ENCODE measurements around the gene CRTAC1.
A peak's percentile ranks its signal among the peaks of the same experiment; 100 is the strongest.

CRTAC1 gene

GRCh38 chr10:98076086-98076485 lies 45.7 kb upstream of the CRTAC1 start:
- Histone ChIP-seq H3K27me3 (ENCODE audit: insufficient read depth, poor library complexity, severe bottlenecking) (no peaks in the 10 kb centered on the region), H3K27ac (replicated peaks) (no peak overlapping the region), H3K4me3 (replicated peaks; ENCODE audit: insufficient read depth, low read length) (no peak overlapping the region)
- peak in 1 of 2 experiments; percentile 49 for DNase-seq (ENCODE audit: low read depth in 1 of 2, low spot score in 1 of 2)
- peak; percentile 45 for TF ChIP-seq REST (IDR thresholded peaks at IDR 0.05; ENCODE audit: insufficient replicate concordance, low read depth)
- peak; percentile 33; the same call in 1 of the 2 replicates for TF ChIP-seq SPI1 (IDR thresholded peaks at IDR 0.05; ENCODE audit: borderline replicate concordance, low read depth)
- no peak for TF ChIP-seq CTCF (IDR thresholded peaks at IDR 0.05; ENCODE audit: insufficient read depth, low read length)
- TF ChIP-seq POLR2AphosphoS5 (IDR thresholded peaks at IDR 0.05; ENCODE audit: low read depth): no peak

GRCh38 chr10:98074315-98074911 lies 44.0 kb upstream of the CRTAC1 start:
- Histone ChIP-seq H3K4me3 (replicated peaks; ENCODE audit: insufficient read depth, low read length) (no peak overlapping the region), H3K27me3 (ENCODE audit: insufficient read depth, poor library complexity, severe bottlenecking) (peaks cover 3% of the 10 kb centered on the region), H3K27ac (replicated peaks) (no peak overlapping the region)
- TF ChIP-seq CTCF (IDR thresholded peaks at IDR 0.05; ENCODE audit: insufficient read depth, low read length) (no peak), REST (IDR thresholded peaks at IDR 0.05; ENCODE audit: insufficient replicate concordance, low read depth) (peak; percentile 95)
- DNase-seq (ENCODE audit: low read depth in 1 of 2, low spot score in 1 of 2): no peak

- no peak for TF ChIP-seq CTCF (IDR thresholded peaks at IDR 0.05; ENCODE audit: insufficient read depth, low read length)
- TF ChIP-seq POLR2AphosphoS5 (IDR thresholded peaks at IDR 0.05; ENCODE audit: low read depth): no peak
- no peak for TF ChIP-seq GABPA (IDR thresholded peaks at IDR 0.05; ENCODE audit: low read depth)
- no peak for TF ChIP-seq SPI1 (IDR thresholded peaks at IDR 0.05; ENCODE audit: borderline replicate concordance, low read depth)
Observed at GRCh38 chr10:98067165-98067564, 36.7 kb upstream of the CRTAC1 start.

GRCh38 chr10:98063740-98064027 lies 33.3 kb upstream of the CRTAC1 start:
- TF ChIP-seq CTCF (IDR thresholded peaks at IDR 0.05; ENCODE audit: insufficient read depth, low read length): no peak
- no peak for TF ChIP-seq SPI1 (IDR thresholded peaks at IDR 0.05; ENCODE audit: borderline replicate concordance, low read depth)
- TF ChIP-seq POLR2AphosphoS5 (IDR thresholded peaks at IDR 0.05; ENCODE audit: low read depth): no peak
- TF ChIP-seq GABPA (IDR thresholded peaks at IDR 0.05; ENCODE audit: low read depth): no peak
- TF ChIP-seq REST (IDR thresholded peaks at IDR 0.05; ENCODE audit: insufficient replicate concordance, low read depth): no peak
- no peak for DNase-seq (ENCODE audit: low read depth in 1 of 2, low spot score in 1 of 2)
- Histone ChIP-seq H3K27ac (replicated peaks) (no peak overlapping the region), H3K4me3 (replicated peaks; ENCODE audit: insufficient read depth, low read length) (no peak overlapping the region), H3K27me3 (ENCODE audit: insufficient read depth, poor library complexity, severe bottlenecking) (peaks cover 2% of the 10 kb centered on the region)

More at GRCh38 chr10:98067165-98067564, 36.7 kb upstream of the CRTAC1 start:
- Histone ChIP-seq H3K27me3 (ENCODE audit: insufficient read depth, poor library complexity, severe bottlenecking) (peaks cover 5% of the 10 kb centered on the region), H3K4me3 (replicated peaks; ENCODE audit: insufficient read depth, low read length) (no peak overlapping the region), H3K27ac (replicated peaks) (no peak overlapping the region)
- no peak for DNase-seq (ENCODE audit: low read depth in 1 of 2, low spot score in 1 of 2)

Measured in HL-60 (cell line).